NCI-H2196 treated with DMSO at 0.1 percent for 48 hours (cell line): ENCODE measurements around the gene RPL26.

Source experiments
- DNase-seq: peaks from one replicate; lab custom pipeline; 2025; ENCODE audit not compliant: unreplicated experiment; lab: John Stamatoyannopoulos, UW

The RPL26 gene

DNA sequence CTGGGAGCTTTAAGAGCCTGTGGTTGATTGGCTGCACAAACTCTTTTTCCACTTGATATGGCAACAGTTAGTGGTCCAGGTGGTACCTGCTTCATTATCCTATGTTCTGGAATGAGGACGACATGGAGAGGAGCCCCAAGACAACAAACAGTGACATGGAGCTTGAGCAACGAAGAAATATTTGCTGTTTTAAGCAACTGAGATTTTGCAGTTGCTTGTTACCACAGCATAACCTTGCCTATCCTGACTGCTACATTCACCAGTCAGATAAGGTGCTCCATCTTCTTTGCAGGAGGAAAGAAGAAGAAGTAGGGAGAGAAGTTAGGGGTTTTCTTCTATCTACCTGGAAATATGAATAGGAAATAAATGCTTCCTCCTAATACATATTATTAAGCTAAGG, 50.9 kb downstream of the RPL26 start:
- DNase-seq = no peak
